Smooth muscle cell (in vitro differentiated cells): ENCODE measurements around the gene MRPS9. TPM values are rescaled to one million over a fixed set of nuclear protein-coding genes. Genes with fewer than 3 reads are reported as not detected.
A peak's percentile ranks its signal among the peaks of the same experiment; 100 is the strongest.

ENCODE experiments used
- DNase-seq: peaks from one replicate; lab custom pipeline; 2025; ENCODE audit not compliant: unreplicated experiment; lab: John Stamatoyannopoulos, UW
- H2AFZ ChIP-seq: fragments of 200-600 bp; sonication (generic); 2 replicates; pipeline ENCODE4 v1.6.0; 2016; ENCODE audit warnings: antibody characterized with exemption, low read depth, mild to moderate bottlenecking
- H3F3A ChIP-seq: fragments of 200-600 bp; sonication (generic); 2 replicates; pipeline ENCODE4 v1.6.0; 2017; ENCODE audit warnings: antibody characterized with exemption, low read depth
- H3K27ac ChIP-seq: fragments of 200-600 bp; sonication (generic); 2 replicates; pipeline ENCODE4 v1.5.1; 2016; ENCODE audit warnings: low read depth, mild to moderate bottlenecking
- H3K27me3 ChIP-seq: fragments of 200-600 bp; sonication (generic); 2 replicates; pipeline ENCODE4 v1.6.1; 2016; ENCODE audit warnings: low read depth, mild to moderate bottlenecking
- H3K36me3 ChIP-seq: fragments of 200-600 bp; sonication (generic); 2 replicates; pipeline ENCODE4 v1.5.1; 2016; ENCODE audit warnings: low read depth
- H3K4me1 ChIP-seq: fragments of 200-600 bp; sonication (generic); 2 replicates; pipeline ENCODE4 v1.5.1; 2016; ENCODE audit warnings: low read depth
- H3K4me2 ChIP-seq: fragments of 200-600 bp; sonication (generic); 2 replicates; pipeline ENCODE4 v1.6.0; 2016; ENCODE audit warnings: mild to moderate bottlenecking
- H3K4me3 ChIP-seq: fragments of 200-600 bp; sonication (generic); 2 replicates; pipeline ENCODE4 v1.5.1; 2016; ENCODE audit warnings: mild to moderate bottlenecking
- H3K79me2 ChIP-seq: fragments of 200-600 bp; sonication (generic); 2 replicates; pipeline ENCODE4 v1.6.0; 2016; ENCODE audit warnings: low read depth, mild to moderate bottlenecking
- H3K9ac ChIP-seq: fragments of 200-600 bp; sonication (generic); 2 replicates; pipeline ENCODE4 v1.6.0; 2016; ENCODE audit warnings: low read depth
- H3K9me3 ChIP-seq: fragments of 200-600 bp; sonication (generic); replicated peaks from 2 replicates; pipeline ENCODE4 v1.5.1; 2016; ENCODE audit warnings: low read depth
- H4K20me1 ChIP-seq: fragments of 200-600 bp; sonication (generic); 2 replicates; pipeline ENCODE4 v1.6.0; 2016; ENCODE audit warnings: low read depth
- WGBS: methylation state at CpG from one replicate; pipeline ENCODE4 v1.1.7; 2016; ENCODE audit warnings: low lambda C conversion rate; 5-methylcytosine and 5-hydroxymethylcytosine counted together
- polyA plus RNA-seq: library from polyadenylated mRNA; unstranded; fragments of >200 nt; fragmentation: Nextera tagmentation; extraction: Ambion mirVana; gene quantifications from 2 replicates; pipeline ENCODE4 v1.2.1, GENCODE V29; 2016
- total RNA-seq: library from RNA; depleted of rRNA; stranded (reverse); fragments of >200 nt; gene quantifications from 2 replicates; pipeline ENCODE4 v1.2.3, GENCODE V29; 2014
- TF ChIP-seq, protein P1 (sequence below): fragments of 200-600 bp; sonication (generic); IDR thresholded peaks from 2 replicates; pipeline ENCODE4 v1.5.1; 2017; ENCODE audit warnings: borderline replicate concordance, mild to moderate bottlenecking, antibody characterized with exemption; ENCODE audit not compliant: insufficient read depth, poor library complexity, severe bottlenecking

MRPS9 gene
- total and polyA plus RNA-seq, 2 experiments from 2014 or later: 25.1 to 26.2 TPM

DNA sequence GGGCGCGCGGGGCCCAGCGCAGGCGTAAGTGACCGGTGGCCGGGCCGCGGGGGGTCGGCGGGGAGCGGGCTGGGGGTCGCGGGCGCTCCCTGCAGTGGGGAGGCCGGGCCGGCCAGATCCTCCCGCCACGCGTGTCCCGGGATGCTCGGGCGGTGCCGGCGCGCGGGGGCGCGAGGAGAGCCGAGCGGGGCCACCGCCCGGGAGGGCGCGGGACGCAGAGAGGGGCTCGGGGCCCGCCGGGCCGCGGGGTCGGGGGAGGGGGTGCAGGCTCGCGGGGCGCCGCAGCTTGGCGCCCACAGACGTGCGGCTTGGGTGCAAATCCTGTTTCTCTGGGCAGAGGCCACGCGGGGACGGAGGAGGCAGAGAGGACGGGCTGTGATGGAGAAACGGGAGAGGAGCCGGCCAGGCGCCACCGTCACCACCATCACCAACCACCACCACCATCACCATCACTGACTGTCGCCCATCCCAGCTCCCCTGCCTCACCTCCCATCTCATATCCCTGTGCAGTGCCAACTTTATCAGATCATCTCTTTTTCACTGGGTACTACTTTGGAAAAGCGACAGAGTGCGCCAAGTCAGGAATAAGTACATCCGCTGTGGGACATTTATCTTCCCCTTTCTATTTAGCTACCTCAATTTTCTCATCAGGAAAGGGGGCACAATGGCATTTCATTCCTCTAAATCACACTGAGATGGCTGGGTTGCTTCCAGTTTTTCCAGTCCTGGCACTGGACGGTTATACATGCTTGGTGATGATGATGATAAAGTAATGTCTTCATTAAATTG is 106.5 kb downstream of the MRPS9 start:
- TF ChIP-seq, protein P1, sequence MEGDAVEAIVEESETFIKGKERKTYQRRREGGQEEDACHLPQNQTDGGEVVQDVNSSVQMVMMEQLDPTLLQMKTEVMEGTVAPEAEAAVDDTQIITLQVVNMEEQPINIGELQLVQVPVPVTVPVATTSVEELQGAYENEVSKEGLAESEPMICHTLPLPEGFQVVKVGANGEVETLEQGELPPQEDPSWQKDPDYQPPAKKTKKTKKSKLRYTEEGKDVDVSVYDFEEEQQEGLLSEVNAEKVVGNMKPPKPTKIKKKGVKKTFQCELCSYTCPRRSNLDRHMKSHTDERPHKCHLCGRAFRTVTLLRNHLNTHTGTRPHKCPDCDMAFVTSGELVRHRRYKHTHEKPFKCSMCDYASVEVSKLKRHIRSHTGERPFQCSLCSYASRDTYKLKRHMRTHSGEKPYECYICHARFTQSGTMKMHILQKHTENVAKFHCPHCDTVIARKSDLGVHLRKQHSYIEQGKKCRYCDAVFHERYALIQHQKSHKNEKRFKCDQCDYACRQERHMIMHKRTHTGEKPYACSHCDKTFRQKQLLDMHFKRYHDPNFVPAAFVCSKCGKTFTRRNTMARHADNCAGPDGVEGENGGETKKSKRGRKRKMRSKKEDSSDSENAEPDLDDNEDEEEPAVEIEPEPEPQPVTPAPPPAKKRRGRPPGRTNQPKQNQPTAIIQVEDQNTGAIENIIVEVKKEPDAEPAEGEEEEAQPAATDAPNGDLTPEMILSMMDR: no peak
- Histone ChIP-seq H2AFZ (no peak overlapping the region), H3K27ac (no peak overlapping the region), H3K9me3 (no peaks in the 10 kb centered on the region), H3K4me3 (peak overlapping the region; percentile 58), H3K27me3 (peaks cover 33% of the 10 kb centered on the region), H3F3A (no peaks in the 10 kb centered on the region), H4K20me1 (no peaks in the 10 kb centered on the region), H3K4me1 (no peaks in the 10 kb centered on the region), H3K9ac (no peak overlapping the region), H3K4me2 (peak overlapping the region; percentile 89), H3K36me3 (no peaks in the 10 kb centered on the region), H3K79me2 (no peaks in the 10 kb centered on the region)
- whole genome bisulfite sequencing: 45% methylated on average over 8 of the region's 62 CpGs
- DNase-seq: no peak

DNA sequence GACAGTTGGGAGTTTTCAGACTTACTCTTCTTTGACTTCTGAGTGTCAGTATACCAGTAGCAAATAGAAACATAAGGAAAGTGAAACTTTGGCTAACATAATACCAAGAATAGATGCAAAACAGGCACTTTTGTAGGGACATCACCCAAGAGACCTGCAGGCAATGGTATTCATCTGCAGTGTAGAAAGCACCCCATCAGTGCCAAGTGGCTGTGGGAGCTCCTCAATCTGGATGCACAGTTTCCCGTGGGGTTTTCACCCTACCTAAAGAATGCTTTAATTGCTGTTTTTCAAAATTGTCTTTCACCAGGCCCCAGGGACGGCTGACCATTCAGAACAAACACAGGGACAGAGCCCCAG is 107.1 kb downstream of the MRPS9 start:
- H3K4me3 ChIP-seq: peak overlapping the region; percentile 58
- no peak overlapping the region for H3K9ac ChIP-seq
- TF ChIP-seq, protein P1: no peak
- peak overlapping the region; percentile 89 for H3K4me2 ChIP-seq
- peaks cover 33% of the 10 kb centered on the region for H3K27me3 ChIP-seq
- H4K20me1 ChIP-seq: no peaks in the 10 kb centered on the region
- H3F3A ChIP-seq: no peaks in the 10 kb centered on the region
- no peak overlapping the region for H3K27ac ChIP-seq
- no peaks in the 10 kb centered on the region for H3K4me1 ChIP-seq
- H2AFZ ChIP-seq: no peak overlapping the region
- no peaks in the 10 kb centered on the region for H3K79me2 ChIP-seq
- no peaks in the 10 kb centered on the region for H3K9me3 ChIP-seq
- no peak for DNase-seq
- 52% methylated on average over 2 of the region's 2 CpGs for WGBS
- H3K36me3 ChIP-seq: no peaks in the 10 kb centered on the region

DNA sequence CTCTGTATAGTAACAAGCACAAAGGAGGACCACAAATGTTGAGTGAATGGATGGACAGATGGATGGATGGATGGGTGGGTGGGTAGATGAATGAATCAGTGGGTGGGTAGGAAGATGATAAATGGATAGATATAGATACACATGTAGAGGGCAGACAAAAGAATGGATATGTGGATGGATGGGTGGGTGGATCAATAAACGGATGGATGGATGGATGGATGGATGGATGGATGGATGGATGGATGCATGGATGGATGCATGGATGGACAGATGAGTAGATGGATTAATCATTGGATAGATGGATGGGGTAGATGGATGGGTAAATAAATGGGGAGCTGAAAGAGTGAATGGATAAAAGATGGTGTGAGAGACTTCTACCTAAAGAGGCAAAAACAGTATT is 111.4 kb downstream of the MRPS9 start:
- no peak overlapping the region for H3K4me3 ChIP-seq
- peaks cover 21% of the 10 kb centered on the region for H3K27me3 ChIP-seq
- TF ChIP-seq, protein P1: no peak

More for the DNA sequence above, 111.4 kb downstream of the MRPS9 start:
- Histone ChIP-seq H3K9me3 (no peaks in the 10 kb centered on the region), H4K20me1 (no peaks in the 10 kb centered on the region), H3K79me2 (no peaks in the 10 kb centered on the region), H3K36me3 (no peaks in the 10 kb centered on the region), H2AFZ (no peak overlapping the region), H3K27ac (no peak overlapping the region), H3K4me1 (no peaks in the 10 kb centered on the region), H3K4me2 (no peak overlapping the region), H3K9ac (no peak overlapping the region), H3F3A (no peaks in the 10 kb centered on the region)
- DNase-seq: no peak
- WGBS: 75% methylated on average over 1 of the region's 1 CpG

Other genes starting within 250 kb of the MRPS9 start
- not detected in 2 replicates for gene POU3F3, start 184.0 kb upstream of the MRPS9 start, total RNA-seq
- gene POU3F3, start 184.0 kb upstream of the MRPS9 start, polyA plus RNA-seq: not detected in 2 replicates
- not detected in 2 replicates for gene GPR45, start 203.7 kb downstream of the MRPS9 start, total RNA-seq
- not detected in 2 replicates for gene GPR45, start 203.7 kb downstream of the MRPS9 start, polyA plus RNA-seq